Measurements from ENCODE around the gene BANP.

DNA sequence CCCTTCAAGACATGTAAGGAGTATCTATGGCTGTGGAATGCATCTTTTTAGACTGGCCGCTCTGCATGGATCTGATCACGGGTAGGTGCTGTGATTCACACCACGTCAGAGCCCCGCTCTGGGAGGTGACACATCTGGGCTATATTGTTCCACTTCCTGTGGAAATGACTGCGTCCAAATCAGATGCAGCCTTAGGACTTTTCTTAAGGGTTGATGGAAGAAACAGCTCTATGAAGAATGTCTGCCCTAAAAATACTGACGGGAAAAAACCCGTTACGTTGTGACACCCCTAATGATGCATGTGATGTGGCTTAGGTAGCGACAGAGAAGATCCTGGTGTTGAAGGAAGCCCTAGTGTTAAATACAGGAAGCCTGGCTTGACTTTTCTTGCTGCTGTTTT is 12.2 kb downstream of the BANP start:
- TF ChIP-seq CEBPB (IDR thresholded peaks at IDR 0.05; ENCODE audit: low read depth) (no peak), EZH2 (IDR thresholded peaks at IDR 0.05) (no peak), POLR2AphosphoS5 (IDR thresholded peaks at IDR 0.05; ENCODE audit: low read depth, low read length) (no peak)
- TF ChIP-seq, protein P1, sequence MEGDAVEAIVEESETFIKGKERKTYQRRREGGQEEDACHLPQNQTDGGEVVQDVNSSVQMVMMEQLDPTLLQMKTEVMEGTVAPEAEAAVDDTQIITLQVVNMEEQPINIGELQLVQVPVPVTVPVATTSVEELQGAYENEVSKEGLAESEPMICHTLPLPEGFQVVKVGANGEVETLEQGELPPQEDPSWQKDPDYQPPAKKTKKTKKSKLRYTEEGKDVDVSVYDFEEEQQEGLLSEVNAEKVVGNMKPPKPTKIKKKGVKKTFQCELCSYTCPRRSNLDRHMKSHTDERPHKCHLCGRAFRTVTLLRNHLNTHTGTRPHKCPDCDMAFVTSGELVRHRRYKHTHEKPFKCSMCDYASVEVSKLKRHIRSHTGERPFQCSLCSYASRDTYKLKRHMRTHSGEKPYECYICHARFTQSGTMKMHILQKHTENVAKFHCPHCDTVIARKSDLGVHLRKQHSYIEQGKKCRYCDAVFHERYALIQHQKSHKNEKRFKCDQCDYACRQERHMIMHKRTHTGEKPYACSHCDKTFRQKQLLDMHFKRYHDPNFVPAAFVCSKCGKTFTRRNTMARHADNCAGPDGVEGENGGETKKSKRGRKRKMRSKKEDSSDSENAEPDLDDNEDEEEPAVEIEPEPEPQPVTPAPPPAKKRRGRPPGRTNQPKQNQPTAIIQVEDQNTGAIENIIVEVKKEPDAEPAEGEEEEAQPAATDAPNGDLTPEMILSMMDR (IDR thresholded peaks at IDR 0.05 in 2 of 3, conservative IDR thresholded peaks at IDR 0.05 in 1 of 3; ENCODE audit: borderline replicate concordance in 1 of 3, insufficient read depth in 1 of 3, low read depth in 2 of 3, low read length in 2 of 3) = no peak

Data from HCT116 (cell line).